Measurements from ENCODE around the gene KRTAP10-3. TPM values are rescaled to one million over a fixed set of nuclear protein-coding genes. Genes with fewer than 3 reads are reported as not detected.

The KRTAP10-3 gene
- total and polyA plus RNA-seq, 2 of the 13 experiments (the other 11 are each of a cell fraction or from before 2014, with no cell fraction given), result not detected

GRCh38 chr21:44552136-44552535 lies 6.5 kb downstream of the KRTAP10-3 start:
- H3K36me3 ChIP-seq (replicated peaks in 1 of 2; ENCODE audit: control insufficient read depth in 1 of 2, insufficient read depth in 2 of 2, low read length in 2 of 2), result no peaks in the 10 kb centered on the region
- ChIA-PET POLR2A (no interaction called here), CTCF (ENCODE audit: low intra/inter-chr PET ratio, low total read pairs) (no interaction called here)
- no peak overlapping the region for H2AFZ ChIP-seq (ENCODE audit: low read length)
- H3K9ac ChIP-seq (ENCODE audit: insufficient read depth, low read depth, low read length), result no peak overlapping the region
- in situ Hi-C loops (cut with HindIII; ENCODE audit: extremely low pct_ligation_motif_present, low pct_unique_long_range_greater_than_20kb), result no loop called here
- DNase-seq (ENCODE audit: low spot score) (no peak), FAIRE-seq (no peak), ATAC-seq (no peak; the same call in 2 of the 3 replicates)
- no peaks in the 10 kb centered on the region for H4K20me1 ChIP-seq (ENCODE audit: insufficient read depth, low read length)
- BruUV-seq (replicated peaks), result no TSS peak
- peaks cover 0 to 5% of the 10 kb centered on the region in 2 experiments; a peak in 2 of 5 replicates for H3K27me3 ChIP-seq (ENCODE audit: control insufficient read depth in 1 of 2, insufficient read depth in 2 of 2, low read length in 2 of 2)
- H3K79me2 ChIP-seq (ENCODE audit: insufficient read depth, low read length), result no peaks in the 10 kb centered on the region
- no peak overlapping the region for H3K4me3 ChIP-seq (replicated peaks in 1 of 3; ENCODE audit: insufficient read depth in 1 of 3, low read depth in 2 of 3, low read length in 3 of 3)
- 78% methylated on average over 5 of the region's 6 CpGs for WGBS (ENCODE audit: low lambda C conversion rate)
- no peaks in the 10 kb centered on the region; the same call in 1 of the 2 replicates for H3K4me1 ChIP-seq (ENCODE audit: insufficient read depth, low read length)
- no peak overlapping the region for H3K27ac ChIP-seq (ENCODE audit: extremely low read length, insufficient read depth, low read length)
- no peaks in the 10 kb centered on the region for H3K9me3 ChIP-seq (ENCODE audit: low read length)
- H3K4me2 ChIP-seq (ENCODE audit: low read depth, low read length), result no peak overlapping the region
- intact Hi-C loops (cut with micrococcal nuclease; ENCODE audit: unreplicated experiment), result no loop called here
- no peak for TF ChIP-seq ZNF788 (CRISPR knock-in tag; IDR thresholded peaks at IDR 0.05; ENCODE audit: borderline replicate concordance)
- TF ChIP-seq ISX (CRISPR knock-in tag; conservative IDR thresholded peaks at IDR 0.05), result no peak
- no peak for TF ChIP-seq JUND (CRISPR knock-in tag; IDR thresholded peaks at IDR 0.05)
- no peak for TF ChIP-seq DPF2 (CRISPR knock-in tag; IDR thresholded peaks at IDR 0.05; ENCODE audit: borderline replicate concordance, low read depth)
- no peak for TF ChIP-seq ZNF20 (CRISPR knock-in tag; IDR thresholded peaks at IDR 0.05)
- no peak for TF ChIP-seq GTF2F1 (IDR thresholded peaks at IDR 0.05; ENCODE audit: low read length)
- no peak for TF ChIP-seq TEF (CRISPR knock-in tag; IDR thresholded peaks at IDR 0.05)
- no peak for TF ChIP-seq MED8 (CRISPR knock-in tag; IDR thresholded peaks at IDR 0.05; ENCODE audit: insufficient replicate concordance)
- TF ChIP-seq NFIC (IDR thresholded peaks at IDR 0.05; ENCODE audit: low read length), result no peak
- no peak for TF ChIP-seq PHF20 (CRISPR knock-in tag; IDR thresholded peaks at IDR 0.05)
- no peak for TF ChIP-seq ZFP82 (CRISPR knock-in tag; IDR thresholded peaks at IDR 0.05; ENCODE audit: borderline replicate concordance)
- no peak for TF ChIP-seq FUBP1 (CRISPR knock-in tag; IDR thresholded peaks at IDR 0.05; ENCODE audit: borderline replicate concordance)
- no peak for TF ChIP-seq ZFX (CRISPR knock-in tag; IDR thresholded peaks at IDR 0.05; ENCODE audit: low read depth)
- TF ChIP-seq MLXIP (CRISPR knock-in tag; IDR thresholded peaks at IDR 0.05; ENCODE audit: borderline replicate concordance), result no peak
- no peak for TF ChIP-seq GATA4 (IDR thresholded peaks at IDR 0.05; ENCODE audit: borderline replicate concordance, low read depth)
- TF ChIP-seq CSRNP1 (CRISPR knock-in tag; IDR thresholded peaks at IDR 0.05), result no peak
- TF ChIP-seq HOXD1 (CRISPR knock-in tag; IDR thresholded peaks at IDR 0.05), result no peak
- no peak for TF ChIP-seq FOXK1 (CRISPR knock-in tag; IDR thresholded peaks at IDR 0.05; ENCODE audit: borderline replicate concordance, low read depth)
